HCT116 (cell line): ENCODE results near the gene CTCF. TPM values are rescaled to one million over a fixed set of nuclear protein-coding genes. Genes with fewer than 3 reads are reported as not detected.

Experiments used
- ATAC-seq: fragments of 200-7000 bp; cut with Tn5 transposase; 2 replicates; pipeline ENCODE4 v1.9.1; 2020; ENCODE audit warnings: mild to moderate bottlenecking, moderate library complexity
- BruUV-seq: library from RNA; stranded (reverse); fragments of 400-500 nt; replicated peaks from 2 replicates; lab custom pipeline; 2021; lab: Mats Ljungman, UMichigan
- CTCF ChIA-PET: fragments of 300-600 bp; sonication (Branson Sonifier 250); formaldehyde crosslinking; loops from one replicate; lab custom pipeline; 2021; ENCODE audit warnings: antibody characterized with exemption; lab: Charles Lee
- POLR2A ChIA-PET: fragments of 300-600, 350-600 bp; sonication (Branson Sonifier 250); formaldehyde crosslinking; loops from one replicate; lab custom pipeline; 2021; ENCODE audit warnings: antibody characterized with exemption; lab: Charles Lee
- RAD21 ChIA-PET, 2 experiments: fragments of 300-600 bp; sonication (Branson Sonifier 250); formaldehyde crosslinking; loops; one replicate each; lab custom pipeline; 2023; ENCODE audit warnings: low total read pairs in 2 of 2; ENCODE audit not compliant: uncharacterized antibody in 2 of 2, unreplicated experiment in 2 of 2, low non-redundant PET in 1 of 2; lab: Charles Lee
- DNase-seq: peaks from one replicate; pipeline ENCODE4 v3.0.0-alpha.2; 2010; ENCODE audit warnings: low read depth, low spot score
- H2AFZ ChIP-seq: fragments of 200-600 bp; shearing (Covaris generic), sonication (generic); 2 replicates; pipeline ENCODE4 v1.6.1; 2017; ENCODE audit warnings: low read depth, mixed run types, mixed read lengths, antibody characterized with exemption, low read length; ENCODE audit not compliant: poor library complexity, severe bottlenecking
- H3K27ac ChIP-seq: 2 replicates; pipeline ENCODE4 v1.5.1; 2012; ENCODE audit warnings: low read depth, low read length
- H3K27me3 ChIP-seq: fragments of 200-600 bp; sonication (generic); 2 replicates; pipeline ENCODE4 v1.6.1; 2016; ENCODE audit warnings: mixed run types, low read length, mixed read lengths; ENCODE audit not compliant: insufficient read depth
- H3K36me3 ChIP-seq, 2 experiments: fragments of 200-500 bp in 1 of 2; fragments of 200-600 bp in 1 of 2; sonication (Bioruptor generic) in 1 of 2; sonication (generic) in 1 of 2; 2 replicates each; pipeline versions ENCODE4 v1.5.1 to v1.6.1; 2014 to 2016; ENCODE audit warnings: low read length in 2 of 2, inconsistent platforms in 1 of 2, mixed read lengths in 1 of 2, mixed run types in 1 of 2; ENCODE audit not compliant: insufficient read depth in 2 of 2, control insufficient read depth in 1 of 2
- H3K4me1 ChIP-seq, 2 experiments: fragments of 200-600 bp in 1 of 2; sonication (generic) in 1 of 2; 2 replicates each; pipeline versions ENCODE4 v1.5.1 to v1.6.1; 2012 to 2017; ENCODE audit warnings: low read length in 2 of 2, inconsistent platforms in 1 of 2, mild to moderate bottlenecking in 1 of 2, mixed read lengths in 1 of 2, mixed run types in 1 of 2, moderate library complexity in 1 of 2; ENCODE audit not compliant: insufficient read depth in 2 of 2, control insufficient read depth in 1 of 2
- H3K4me2 ChIP-seq: fragments of 200-600 bp; sonication (generic); 2 replicates; pipeline ENCODE4 v1.6.1; 2017; ENCODE audit warnings: mixed run types, low read length, mixed read lengths
- H3K4me3 ChIP-seq, 2 experiments: fragments of 200-600 bp in 1 of 2; sonication (generic) in 1 of 2; replicated peaks in 1 of 2; 2 replicates each; pipeline ENCODE4 v1.5.1; 2011 to 2016; ENCODE audit warnings: low read length in 2 of 2, control low read depth in 1 of 2, low read depth in 1 of 2, mild to moderate bottlenecking in 1 of 2, mixed read lengths in 1 of 2, mixed run types in 1 of 2
- H3K79me2 ChIP-seq: fragments of 200-600 bp; sonication (generic); 2 replicates; pipeline ENCODE4 v1.6.1; 2017; ENCODE audit warnings: mild to moderate bottlenecking, mixed run types, low read length, moderate library complexity, mixed read lengths; ENCODE audit not compliant: insufficient read depth
- H3K9ac ChIP-seq: fragments of 200-600 bp; sonication (generic); 2 replicates; pipeline ENCODE4 v1.6.1; 2016; ENCODE audit warnings: low read length, mixed read lengths
- H3K9me2 ChIP-seq: fragments of 200-600 bp; sonication (generic), shearing (Covaris generic); 2 replicates; pipeline ENCODE4 v1.6.1; 2017; ENCODE audit warnings: mixed run types, mild to moderate bottlenecking, moderate library complexity; ENCODE audit not compliant: insufficient read depth
- H3K9me3 ChIP-seq, 2 experiments: fragments of 200-500 bp in 1 of 2; fragments of 200-600 bp in 1 of 2; sonication (Bioruptor generic) in 1 of 2; sonication (generic) in 1 of 2; 2 replicates each; pipeline ENCODE4 v1.6.1; 2014 to 2017; ENCODE audit warnings: low read length in 2 of 2, mixed read lengths in 2 of 2, inconsistent platforms in 1 of 2, low read depth in 1 of 2, mild to moderate bottlenecking in 1 of 2, mixed run types in 1 of 2, moderate library complexity in 1 of 2; ENCODE audit not compliant: control insufficient read depth in 1 of 2, insufficient read depth in 1 of 2
- H4K20me1 ChIP-seq: fragments of 200-600 bp; sonication (generic), shearing (Covaris generic); 2 replicates; pipeline ENCODE4 v1.6.1; 2017; ENCODE audit warnings: mixed run types, mild to moderate bottlenecking, moderate library complexity; ENCODE audit not compliant: insufficient read depth
- POLR2A ChIP-seq: IDR thresholded peaks from 2 replicates; pipeline ENCODE4 v1.7.0; 2011; ENCODE audit warnings: borderline replicate concordance; ENCODE audit not compliant: insufficient read depth, insufficient read length; ENCODE audit errors: extremely low read depth
- SRF ChIP-seq: IDR thresholded peaks from 2 replicates; pipeline ENCODE4 v1.6.1; 2012; ENCODE audit warnings: low read depth
- ZNF274 ChIP-seq: fragments of 200-500 bp; sonication (Bioruptor generic); IDR thresholded peaks from 2 replicates; pipeline ENCODE4 v1.6.1; 2014; ENCODE audit warnings: mild to moderate bottlenecking, low read depth, low read length, inconsistent platforms
- intact Hi-C: fragments of 100-400 bp; cut with micrococcal nuclease; formaldehyde crosslinking; loops from 2 replicates; pipeline ENCODE4 v1.10.0; 2022
- total RNA-seq: library from RNA; stranded (reverse); gene quantifications from one replicate; pipeline ENCODE4 v1.2.1, GENCODE V29; 2021; ENCODE audit not compliant: unreplicated experiment

The CTCF gene
- total RNA-seq, 1 experiment from 2014 or later = 48.3 TPM

DNA sequence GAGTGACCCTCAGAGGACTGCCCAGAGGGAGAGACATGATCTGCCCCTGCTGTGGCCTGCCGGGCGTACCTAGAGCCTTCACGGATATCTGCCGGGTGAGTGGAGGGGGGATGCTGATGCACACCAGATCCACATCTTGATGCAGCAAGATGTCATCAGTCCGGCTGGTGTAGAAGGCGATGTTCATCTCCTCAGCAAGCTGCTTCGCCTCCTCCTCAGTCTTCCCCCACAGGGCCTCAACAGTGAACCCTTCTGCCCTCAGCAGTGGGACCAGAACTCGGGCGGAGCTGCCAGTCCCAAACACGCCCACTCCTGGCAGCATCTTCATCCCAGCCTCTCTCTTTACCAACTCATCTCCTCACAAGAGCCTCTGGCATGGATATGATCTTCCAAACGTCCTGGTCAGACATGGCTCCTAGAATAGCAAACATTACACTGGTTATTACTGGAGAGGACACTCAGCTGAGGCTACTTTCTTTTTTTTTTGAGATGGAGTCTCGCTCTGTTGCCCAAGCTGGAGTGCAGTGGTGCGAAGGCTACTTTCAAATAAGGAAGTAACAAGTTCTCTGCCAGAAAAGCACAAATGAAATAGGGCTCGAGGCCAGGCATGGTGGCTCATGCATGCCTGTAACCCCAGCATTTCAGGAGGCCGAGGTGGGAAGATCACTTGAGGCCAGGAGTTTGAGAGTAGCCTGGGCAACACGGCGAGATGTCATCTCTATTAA, 123.2 kb downstream of the CTCF start:
- H3K27ac ChIP-seq = no peak overlapping the region
- BruUV-seq = no TSS peak
- RAD21 ChIA-PET = no interaction called here

More for the DNA sequence above, 123.2 kb downstream of the CTCF start:
- Histone ChIP-seq H2AFZ (no peak overlapping the region), H3K9me3 (no peaks in the 10 kb centered on the region), H3K36me3 (peaks cover 4 to 11% of the 10 kb centered on the region in 2 experiments; a peak in 2 of 4 replicates), H4K20me1 (no peaks in the 10 kb centered on the region), H3K79me2 (no peaks in the 10 kb centered on the region), H3K4me3 (no peak overlapping the region), H3K4me2 (no peak overlapping the region), H3K9me2 (no peaks in the 10 kb centered on the region), H3K27me3 (no peaks in the 10 kb centered on the region), H3K9ac (no peak overlapping the region), H3K4me1 (no peaks in the 10 kb centered on the region)
- intact Hi-C loops = no loop called here
- TF ChIP-seq ZNF274 (no peak), SRF (no peak), POLR2A (no peak)
- ATAC-seq (no peak), DNase-seq (no peak)
- POLR2A ChIA-PET = no interaction called here
- CTCF ChIA-PET = no interaction called here

Other genes with a start within 250 kb of the CTCF start
- gene KCTD19, start 235.8 kb upstream of the CTCF start, total RNA-seq = not detected
- gene LRRC36, start 235.7 kb upstream of the CTCF start, total RNA-seq = not detected
- 1.2 TPM for gene TPPP3, start 169.0 kb upstream of the CTCF start, total RNA-seq
- 9.1 TPM for gene ZDHHC1, start 146.0 kb upstream of the CTCF start, total RNA-seq
- 9.7 TPM for gene HSD11B2, start 131.4 kb upstream of the CTCF start, total RNA-seq
- 36.6 TPM for gene ATP6V0D1, start 81.4 kb upstream of the CTCF start, total RNA-seq
- not detected for gene AGRP, start 79.0 kb upstream of the CTCF start, total RNA-seq
- 60.0 TPM for gene RIPOR1, start 33.7 kb upstream of the CTCF start, total RNA-seq
- 33.9 TPM for gene CARMIL2, start 82.6 kb downstream of the CTCF start, total RNA-seq
- gene ACD, start 97.7 kb downstream of the CTCF start, total RNA-seq = 53.8 TPM
- gene PARD6A, start 98.4 kb downstream of the CTCF start, total RNA-seq = 5.6 TPM
- gene ENKD1, start 104.2 kb downstream of the CTCF start, total RNA-seq = 16.8 TPM
- 0.79 TPM for gene C16orf86, start 104.3 kb downstream of the CTCF start, total RNA-seq
- gene GFOD2, start 156.8 kb downstream of the CTCF start, total RNA-seq = 17.4 TPM
- gene RANBP10, start 244.0 kb downstream of the CTCF start, total RNA-seq = 16.9 TPM
- gene TSNAXIP1, start 244.4 kb downstream of the CTCF start, total RNA-seq = 1.2 TPM